SK-N-SH (cell line): Measurements from ENCODE around the gene NFASC. TPM values are rescaled to one million over a fixed set of nuclear protein-coding genes. Genes with fewer than 3 reads are reported as not detected.

Experiments used
- CTCF ChIP-seq: fragments of 200-600 bp; sonication (generic); IDR thresholded peaks from 2 replicates; pipeline ENCODE4 v1.6.1; 2017; ENCODE audit warnings: antibody characterized with exemption, mild to moderate bottlenecking, moderate library complexity
- EZH2phosphoT487 ChIP-seq: fragments of 200-600 bp; sonication (generic); IDR thresholded peaks from 2 replicates; pipeline ENCODE4 v1.6.1; 2017; ENCODE audit warnings: low read depth, mixed run types, mild to moderate bottlenecking, antibody characterized with exemption, moderate library complexity, borderline replicate concordance
- FOXJ3 ChIP-seq: sonication (generic); formaldehyde crosslinking; IDR thresholded peaks from 2 replicates; pipeline ENCODE4 v1.5.1; 2020; ENCODE audit warnings: mild to moderate bottlenecking, missing genetic modification reagents
- MXI1 ChIP-seq: IDR thresholded peaks from 2 replicates; pipeline ENCODE4 v1.6.1; 2012; ENCODE audit warnings: mild to moderate bottlenecking, low read depth, low read length, improper control_type of control experiment
- NFIC ChIP-seq: IDR thresholded peaks from 2 replicates; pipeline ENCODE4 v1.4.0; 2012; ENCODE audit warnings: borderline replicate concordance
- PBX3 ChIP-seq: IDR thresholded peaks from 2 replicates; pipeline ENCODE4; 2012
- POLR2AphosphoS5 ChIP-seq: IDR thresholded peaks from 2 replicates; pipeline ENCODE4 v1.6.1; 2012; ENCODE audit warnings: low read depth, low read length
- RCOR1 ChIP-seq: fragments of 150-350 bp; IDR thresholded peaks from 2 replicates; pipeline ENCODE4 v1.6.1; 2017; ENCODE audit warnings: antibody characterized with exemption, low read length
- REST ChIP-seq: IDR thresholded peaks from 2 replicates; pipeline ENCODE4 v1.6.1; 2012; ENCODE audit warnings: mild to moderate bottlenecking, low read depth, low read length, moderate library complexity
- RFX5 ChIP-seq: IDR thresholded peaks from 2 replicates; pipeline ENCODE4 v1.6.1; 2012; ENCODE audit warnings: mild to moderate bottlenecking, improper control_type of control experiment, low read length
- RXRA ChIP-seq: IDR thresholded peaks from 2 replicates; pipeline ENCODE4 v1.4.0; 2012; ENCODE audit warnings: low read depth, mild to moderate bottlenecking, borderline replicate concordance
- SIN3A ChIP-seq: IDR thresholded peaks from 2 replicates; pipeline ENCODE4 v1.6.1; 2012; ENCODE audit warnings: low read depth, mild to moderate bottlenecking, low read length, moderate library complexity, borderline replicate concordance
- USF2 ChIP-seq: fragments of 150-350 bp; IDR thresholded peaks from 2 replicates; pipeline ENCODE4 v1.6.1; 2017; ENCODE audit warnings: antibody characterized with exemption, low read length, low read depth, borderline replicate concordance
- polyA plus RNA-seq, 3 experiments: library from polyadenylated mRNA; depleted of rRNA; stranded (reverse); fragments of >200 nt; gene quantifications; 2 replicates each; pipeline ENCODE4 v1.2.3, GENCODE V29; 2012

NFASC gene
- polyA plus RNA-seq, 1 of the 3 experiments (the other 2 are of a cell fraction), result 6.0 TPM

GRCh38 chr1:204889681-204890383, 19.2 kb downstream of the NFASC start (continued):
- TF ChIP-seq CTCF, result no peak
- no peak for TF ChIP-seq EZH2phosphoT487
- no peak for TF ChIP-seq SIN3A
- TF ChIP-seq PBX3, result peak; percentile 19; the same call in 1 of the 2 replicates
- TF ChIP-seq RXRA, result no peak
- TF ChIP-seq RFX5, result no peak
- no peak for TF ChIP-seq USF2
- no peak for TF ChIP-seq REST
- TF ChIP-seq NFIC, result no peak
- peak; percentile 99 for TF ChIP-seq RCOR1
- peak; percentile 40; the same call in 1 of the 2 replicates for TF ChIP-seq POLR2AphosphoS5
- peak; percentile 20; the same call in 1 of the 2 replicates for TF ChIP-seq MXI1
- TF ChIP-seq FOXJ3 (CRISPR knock-in tag), result peak; percentile 94
